ENCODE results near the gene CDCA4.

Gene CDCA4

GRCh38 chr14:105019861-105020814, 745 bp downstream of the CDCA4 start:
- DNase-seq (ENCODE audit: extremely low read depth in 1 of 2, low read depth in 1 of 2): peak in 1 of 2 donors; percentile 29

DNA sequence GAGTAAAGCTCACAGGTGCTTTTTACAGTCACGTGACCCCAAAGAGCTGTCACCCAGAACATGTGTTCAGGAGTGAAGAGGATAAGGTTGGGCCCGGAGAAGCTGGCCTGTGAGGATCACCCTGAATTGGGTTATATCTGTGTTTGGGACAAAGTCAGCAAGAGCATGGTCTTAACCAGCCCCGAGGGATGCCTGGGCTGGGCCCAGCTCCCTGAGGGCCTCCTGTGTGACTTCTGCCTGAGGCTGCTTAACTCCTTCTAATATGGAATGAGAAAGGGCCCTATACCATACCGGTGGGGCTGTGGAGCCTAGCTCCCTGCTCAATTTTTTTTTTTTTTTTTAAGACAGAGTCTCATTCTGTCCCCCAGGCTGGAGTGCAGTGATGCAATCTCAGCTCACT, 2.5 kb downstream of the CDCA4 start:
- DNase-seq (ENCODE audit: extremely low read depth in 1 of 2, low read depth in 1 of 2): no peak

DNA sequence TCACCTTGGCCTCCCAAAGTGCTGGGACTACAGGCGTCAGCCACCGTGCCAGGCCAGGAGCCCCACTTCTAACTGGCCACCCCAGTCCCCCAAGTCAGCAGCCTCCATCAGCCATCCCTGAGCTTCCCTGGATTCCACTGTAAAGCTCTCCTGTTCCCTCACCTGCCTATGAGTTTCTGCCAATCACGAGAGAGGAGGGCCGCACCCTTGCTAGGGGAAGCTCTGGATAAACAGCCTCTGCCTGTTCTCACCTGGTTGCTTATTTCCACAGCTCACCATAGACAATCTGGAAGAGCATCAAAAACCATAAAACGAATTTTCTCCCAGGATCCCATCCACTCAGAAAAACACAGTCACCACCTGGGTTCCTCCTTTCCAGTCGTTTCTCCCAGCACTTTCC, 5.0 kb downstream of the CDCA4 start:
- DNase-seq (ENCODE audit: extremely low read depth in 1 of 2, low read depth in 1 of 2): no peak

DNA sequence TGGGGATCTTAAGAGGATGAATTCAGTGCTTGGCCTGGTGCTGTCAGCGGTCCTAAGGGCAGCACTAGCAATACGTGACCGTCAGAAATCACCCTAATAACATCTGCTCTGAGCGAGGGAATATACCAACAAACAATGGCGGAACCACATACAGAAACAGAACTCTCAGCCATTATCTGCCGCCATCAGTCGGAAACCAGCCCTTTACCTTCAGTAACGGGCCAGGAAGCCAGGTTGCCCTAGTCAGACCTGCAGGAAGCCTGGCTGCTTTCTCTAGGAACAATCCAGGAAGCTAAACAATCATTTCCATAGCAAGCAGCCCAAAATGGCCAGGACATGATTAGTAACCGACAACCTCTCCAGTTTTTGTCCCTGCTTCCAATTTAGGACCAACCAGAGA, 5.6 kb downstream of the CDCA4 start:
- no peak for DNase-seq (ENCODE audit: extremely low read depth in 1 of 2, low read depth in 1 of 2)

DNA sequence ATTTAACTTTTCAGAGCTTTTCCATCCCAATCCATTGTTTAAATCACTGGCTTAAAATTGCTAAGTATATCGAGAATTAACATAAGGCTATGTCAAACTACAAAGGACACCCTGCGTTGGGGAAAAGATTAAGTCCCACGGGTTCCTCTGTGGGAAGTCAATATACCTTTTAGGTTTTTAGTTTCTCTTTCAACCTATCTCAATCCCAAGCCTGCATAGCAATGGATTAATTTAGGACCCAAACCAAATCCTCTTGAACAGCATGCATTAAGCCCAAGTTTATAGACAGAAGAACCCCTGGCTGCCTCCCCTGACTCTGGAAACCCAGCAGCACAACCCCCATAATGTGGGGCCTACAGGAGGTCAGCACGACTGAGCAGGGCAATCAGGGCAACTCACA, 6.3 kb downstream of the CDCA4 start:
- DNase-seq (ENCODE audit: extremely low read depth in 1 of 2, low read depth in 1 of 2): no peak

- DNase-seq (ENCODE audit: extremely low read depth in 1 of 2, low read depth in 1 of 2): no peak
These were observed 6.9 kb downstream of the CDCA4 start for GRCh38 chr14:105014032-105014431.

- DNase-seq (ENCODE audit: extremely low read depth in 1 of 2, low read depth in 1 of 2): no peak
These were observed 7.6 kb downstream of the CDCA4 start for GRCh38 chr14:105013150-105013785.

GRCh38 chr14:105012171-105012985, 8.5 kb downstream of the CDCA4 start:
- DNase-seq (ENCODE audit: extremely low read depth in 1 of 2, low read depth in 1 of 2): no peak

- no peak for DNase-seq (ENCODE audit: extremely low read depth in 1 of 2, low read depth in 1 of 2)
These were observed 9.4 kb downstream of the CDCA4 start for GRCh38 chr14:105011312-105011990.

DNA sequence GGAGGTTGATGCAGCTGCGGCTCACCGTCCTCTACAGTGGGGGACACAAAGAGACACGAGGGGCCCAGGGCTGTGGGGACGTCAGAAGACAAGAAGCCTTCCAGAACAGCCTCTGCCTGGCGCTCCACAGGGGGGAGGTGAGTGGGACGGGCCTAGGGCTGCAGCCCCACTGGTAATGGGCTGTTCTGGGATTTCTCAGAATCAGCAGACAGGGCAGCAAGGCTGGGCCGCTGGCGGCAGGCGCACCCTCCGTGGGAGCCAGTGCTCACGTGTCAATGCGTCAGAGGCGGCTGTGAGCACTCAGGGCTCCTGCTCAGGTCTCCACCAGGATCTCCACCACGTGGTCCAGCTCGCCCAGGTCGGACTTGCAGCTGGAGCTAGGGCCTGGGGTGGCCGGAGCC, 10.0 kb downstream of the CDCA4 start:
- no peak for DNase-seq (ENCODE audit: extremely low read depth in 1 of 2, low read depth in 1 of 2)

DNA sequence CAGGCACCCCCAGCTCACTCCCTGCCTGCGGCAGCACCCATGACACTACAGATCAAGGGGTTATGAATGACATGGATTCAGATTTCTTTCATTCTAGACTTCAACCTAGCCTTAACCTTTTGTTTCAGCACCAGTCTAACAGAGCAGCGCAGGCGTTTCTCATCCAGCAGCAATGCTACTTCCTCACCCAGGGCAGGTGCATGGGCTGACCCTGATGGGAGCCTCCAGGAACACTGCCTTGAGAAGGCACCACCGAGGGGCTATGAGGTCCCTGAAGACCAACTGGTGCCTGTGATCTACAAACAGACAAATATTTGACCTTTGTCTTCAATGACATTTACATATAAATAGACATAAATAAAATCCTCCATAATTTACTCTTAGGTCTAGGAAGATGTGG, 10.8 kb downstream of the CDCA4 start:
- DNase-seq (ENCODE audit: extremely low read depth in 1 of 2, low read depth in 1 of 2): no peak

DNA sequence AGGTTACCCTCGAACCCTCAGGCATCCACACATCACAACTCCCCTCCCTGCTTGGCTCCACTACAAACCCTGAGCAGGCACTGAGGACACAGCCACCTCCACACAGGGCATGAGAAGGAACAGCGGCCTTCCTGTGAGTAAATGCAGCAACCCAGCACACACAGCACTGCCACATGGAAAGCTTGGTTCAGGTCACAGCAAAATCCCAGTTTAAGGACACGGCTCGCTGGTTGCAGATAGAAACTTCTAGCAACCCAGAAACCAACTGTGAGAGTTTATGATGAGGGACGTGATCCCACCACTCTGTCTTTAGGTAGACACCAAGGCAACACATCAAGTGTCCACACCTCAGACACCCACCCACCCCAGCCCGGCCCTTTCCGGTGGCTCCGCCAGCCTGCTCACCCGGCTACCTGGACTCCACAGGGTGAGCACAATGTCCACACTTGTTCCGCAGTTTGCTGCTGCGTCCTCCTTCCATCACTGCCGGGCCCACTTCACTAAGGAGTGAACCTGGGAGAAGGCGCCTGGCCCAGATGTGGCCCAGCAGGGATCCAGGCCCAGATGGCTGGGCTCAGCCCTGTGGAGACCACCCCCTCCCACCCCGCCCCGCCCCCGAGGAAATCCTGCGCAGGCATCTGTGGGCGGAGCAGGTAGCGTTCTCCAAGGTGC, 13.2 kb downstream of the CDCA4 start:
- DNase-seq (ENCODE audit: extremely low read depth in 1 of 2, low read depth in 1 of 2): no peak

GRCh38 chr14:105006831-105007592, 13.9 kb downstream of the CDCA4 start:
- no peak for DNase-seq (ENCODE audit: extremely low read depth in 1 of 2, low read depth in 1 of 2)

DNA sequence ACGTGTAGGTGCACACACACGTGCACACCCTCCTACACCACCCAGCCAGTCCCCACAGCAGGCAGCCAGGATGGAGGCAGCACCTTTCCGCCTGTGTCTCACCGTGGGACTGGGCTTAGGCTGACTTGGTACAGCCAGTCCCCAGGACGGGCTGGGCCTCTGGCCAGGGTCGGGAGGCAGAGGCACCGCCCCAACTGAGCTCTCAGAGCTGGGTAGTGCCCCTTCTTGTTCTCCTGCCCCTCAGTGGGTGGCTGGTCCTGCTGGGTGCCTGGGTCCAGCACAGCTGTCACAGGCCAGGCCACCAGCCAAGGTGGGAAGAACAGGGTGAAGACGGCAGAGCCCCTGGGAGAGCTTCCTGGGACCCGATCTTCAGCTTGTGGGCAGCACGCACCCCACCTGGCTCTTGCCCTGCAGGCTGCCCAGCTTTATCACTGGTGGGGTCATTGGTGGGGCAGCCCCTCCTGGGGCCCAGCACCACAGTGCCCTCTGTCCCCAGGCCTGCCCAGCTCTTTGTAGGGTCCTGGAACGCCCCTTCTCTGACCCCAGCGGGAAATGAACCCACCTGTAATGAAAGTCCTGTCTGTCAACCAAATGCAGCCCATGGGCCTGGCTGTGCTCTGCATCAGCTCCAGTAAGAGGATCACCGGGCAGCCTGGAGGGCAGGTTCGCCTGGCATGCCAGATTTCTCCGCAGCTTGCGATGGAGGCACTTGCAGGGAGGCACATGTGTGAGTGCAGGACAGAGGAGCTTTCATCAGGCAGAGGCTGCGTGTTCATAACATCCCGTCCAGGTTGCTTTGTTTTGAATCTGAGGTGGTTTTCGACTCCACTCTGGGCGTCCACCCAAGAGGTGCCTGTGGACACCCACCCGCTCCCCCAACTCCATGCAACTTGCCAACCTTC, 14.7 kb downstream of the CDCA4 start:
- DNase-seq (ENCODE audit: extremely low read depth in 1 of 2, low read depth in 1 of 2): no peak

DNA sequence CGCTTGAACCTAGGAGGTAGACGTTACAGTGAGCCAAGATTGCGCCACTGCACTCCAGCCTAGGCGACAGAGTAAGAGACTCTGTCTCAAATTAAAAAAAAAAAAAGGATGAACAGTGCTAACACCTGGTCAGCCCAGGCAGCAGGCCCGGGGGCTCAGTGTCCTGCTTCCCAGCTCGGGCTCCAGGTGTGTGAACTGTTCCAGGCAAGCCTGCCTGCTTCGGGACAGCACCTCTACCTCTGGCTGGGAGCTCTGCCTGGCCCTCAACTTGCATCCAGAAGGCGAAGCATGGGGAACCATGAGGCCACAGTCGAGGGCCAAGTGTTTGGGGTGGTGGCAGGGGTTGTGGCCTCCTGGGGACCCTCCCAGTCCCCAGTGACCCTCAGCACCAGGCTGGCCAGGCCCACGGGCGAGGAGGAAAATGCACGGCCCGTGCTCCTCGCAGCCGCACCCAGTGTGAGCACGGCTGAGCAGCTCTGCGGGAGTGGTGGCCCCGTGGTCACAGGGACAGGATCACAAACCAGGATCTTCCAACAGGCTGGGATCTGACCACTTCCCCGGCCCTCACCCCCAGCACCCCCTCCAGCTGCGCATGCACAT, 15.5 kb downstream of the CDCA4 start:
- no peak for DNase-seq (ENCODE audit: extremely low read depth in 1 of 2, low read depth in 1 of 2)

DNA sequence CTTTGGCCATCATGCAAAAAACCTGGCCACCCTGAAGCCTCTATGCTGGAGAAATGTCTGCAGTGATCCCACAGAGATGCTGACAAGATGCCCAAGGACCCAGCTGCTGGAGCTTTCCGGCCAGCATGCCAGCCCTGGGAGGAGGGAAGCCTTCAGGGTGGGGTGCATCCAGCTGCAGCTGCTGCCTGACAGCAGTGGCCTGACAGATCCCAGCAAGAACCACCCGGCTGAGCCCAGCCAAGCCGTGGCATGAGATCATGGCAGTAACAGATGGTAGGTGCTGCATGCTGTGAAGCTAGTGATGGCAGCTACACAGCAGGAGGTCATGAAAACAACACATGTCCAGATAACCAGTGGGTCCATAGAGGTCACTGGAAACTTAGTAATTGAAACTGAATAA, 21.5 kb downstream of the CDCA4 start:
- DNase-seq (ENCODE audit: extremely low read depth in 1 of 2, low read depth in 1 of 2): no peak

GRCh38 chr14:104998801-104999200, 22.1 kb downstream of the CDCA4 start:
- no peak for DNase-seq (ENCODE audit: extremely low read depth in 1 of 2, low read depth in 1 of 2)

GRCh38 chr14:104996483-104996882, 24.4 kb downstream of the CDCA4 start:
- no peak for DNase-seq (ENCODE audit: extremely low read depth in 1 of 2, low read depth in 1 of 2)

Measured in stimulated activated CD8-positive, alpha-beta memory T cell treated with anti-CD3 and anti-CD28 coated beads, Interleukin-7, amount 100 ng/mL, for 48 hours (primary cell).